ENCODE results near the gene PRSS2. TPM values are rescaled to one million over a fixed set of nuclear protein-coding genes. Genes with fewer than 3 reads are reported as not detected.

The PRSS2 gene
- not detected for total RNA-seq

DNA sequence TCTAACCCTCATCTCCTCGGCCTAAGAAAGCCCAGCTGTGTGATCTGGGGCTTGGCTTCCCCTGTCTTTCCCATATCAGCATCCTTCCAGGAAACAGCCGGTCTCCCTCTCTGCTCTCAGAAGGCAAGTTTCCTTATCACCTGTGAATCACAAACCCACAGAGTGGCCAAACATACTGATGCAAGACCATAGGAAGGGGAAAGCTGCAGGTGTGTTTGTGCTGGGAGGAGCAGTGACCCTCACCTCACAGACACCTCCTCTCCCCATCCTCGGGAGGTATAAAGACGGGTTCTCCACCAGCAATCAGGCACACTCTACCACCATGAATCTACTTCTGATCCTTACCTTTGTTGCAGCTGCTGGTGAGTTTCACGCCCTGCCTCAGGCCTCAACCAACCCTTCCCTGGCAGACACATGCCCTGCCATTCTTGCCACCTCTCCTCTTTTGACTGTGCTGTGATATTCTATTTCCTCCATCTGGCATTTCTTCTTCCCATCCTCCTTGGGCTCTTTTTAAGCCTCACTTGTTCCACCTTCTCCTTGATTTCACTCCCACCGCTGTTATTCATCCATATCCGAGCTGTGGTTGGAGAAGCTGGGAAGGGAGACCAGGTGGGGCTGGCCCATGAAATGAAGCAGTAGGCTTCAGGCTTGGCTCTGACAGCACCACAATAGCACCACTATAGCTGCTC, at the start of gene PRSS2:
TSS of gene PRSS2 (plus strand) at position 310 of the 692 bp plus-strand sequence. CDS start at position 323, 13 bp downstream.
- TF ChIP-seq, protein P1, sequence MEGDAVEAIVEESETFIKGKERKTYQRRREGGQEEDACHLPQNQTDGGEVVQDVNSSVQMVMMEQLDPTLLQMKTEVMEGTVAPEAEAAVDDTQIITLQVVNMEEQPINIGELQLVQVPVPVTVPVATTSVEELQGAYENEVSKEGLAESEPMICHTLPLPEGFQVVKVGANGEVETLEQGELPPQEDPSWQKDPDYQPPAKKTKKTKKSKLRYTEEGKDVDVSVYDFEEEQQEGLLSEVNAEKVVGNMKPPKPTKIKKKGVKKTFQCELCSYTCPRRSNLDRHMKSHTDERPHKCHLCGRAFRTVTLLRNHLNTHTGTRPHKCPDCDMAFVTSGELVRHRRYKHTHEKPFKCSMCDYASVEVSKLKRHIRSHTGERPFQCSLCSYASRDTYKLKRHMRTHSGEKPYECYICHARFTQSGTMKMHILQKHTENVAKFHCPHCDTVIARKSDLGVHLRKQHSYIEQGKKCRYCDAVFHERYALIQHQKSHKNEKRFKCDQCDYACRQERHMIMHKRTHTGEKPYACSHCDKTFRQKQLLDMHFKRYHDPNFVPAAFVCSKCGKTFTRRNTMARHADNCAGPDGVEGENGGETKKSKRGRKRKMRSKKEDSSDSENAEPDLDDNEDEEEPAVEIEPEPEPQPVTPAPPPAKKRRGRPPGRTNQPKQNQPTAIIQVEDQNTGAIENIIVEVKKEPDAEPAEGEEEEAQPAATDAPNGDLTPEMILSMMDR (IDR thresholded peaks at IDR 0.05), result no peak
- TF ChIP-seq POLR2A (IDR thresholded peaks at IDR 0.05), result no peak
- no peak for TF ChIP-seq POLR2AphosphoS5 (IDR thresholded peaks at IDR 0.05)
- no peak within 1 kb of the TSS for H3K4me3 ChIP-seq
- no peak within 1 kb of the TSS for H3K27ac ChIP-seq
- no peaks in the 10 kb centered on the region for H3K27me3 ChIP-seq (replicated peaks; ENCODE audit: insufficient read depth)
- H3K36me3 ChIP-seq, result no peaks in the 10 kb centered on the region
- no peaks in the 10 kb centered on the region for H3K4me1 ChIP-seq (replicated peaks)
- intact Hi-C loops (cut with DNase I), result no loop called here
- no peak for DNase-seq (ENCODE audit: low spot score)
- no peaks in the 10 kb centered on the region for H3K9me3 ChIP-seq
- 63% methylated on average over 7 of the region's 7 CpGs for WGBS

GRCh38 chr7:142720986-142721385, 49.8 kb upstream of the PRSS2 start:
- Histone ChIP-seq H3K27me3 (replicated peaks; ENCODE audit: insufficient read depth) (no peaks in the 10 kb centered on the region), H3K36me3 (no peaks in the 10 kb centered on the region), H3K9me3 (no peaks in the 10 kb centered on the region), H3K4me1 (replicated peaks) (no peaks in the 10 kb centered on the region), H3K27ac (no peak overlapping the region), H3K4me3 (no peak overlapping the region)
- intact Hi-C loops (cut with DNase I), result no loop called here
- DNase-seq (ENCODE audit: low spot score), result no peak
- TF ChIP-seq POLR2AphosphoS5 (IDR thresholded peaks at IDR 0.05) (no peak), POLR2A (IDR thresholded peaks at IDR 0.05) (no peak)
- TF ChIP-seq, protein P1 (IDR thresholded peaks at IDR 0.05), result no peak
- 75% methylated on average over 10 of the region's 10 CpGs for WGBS

DNA sequence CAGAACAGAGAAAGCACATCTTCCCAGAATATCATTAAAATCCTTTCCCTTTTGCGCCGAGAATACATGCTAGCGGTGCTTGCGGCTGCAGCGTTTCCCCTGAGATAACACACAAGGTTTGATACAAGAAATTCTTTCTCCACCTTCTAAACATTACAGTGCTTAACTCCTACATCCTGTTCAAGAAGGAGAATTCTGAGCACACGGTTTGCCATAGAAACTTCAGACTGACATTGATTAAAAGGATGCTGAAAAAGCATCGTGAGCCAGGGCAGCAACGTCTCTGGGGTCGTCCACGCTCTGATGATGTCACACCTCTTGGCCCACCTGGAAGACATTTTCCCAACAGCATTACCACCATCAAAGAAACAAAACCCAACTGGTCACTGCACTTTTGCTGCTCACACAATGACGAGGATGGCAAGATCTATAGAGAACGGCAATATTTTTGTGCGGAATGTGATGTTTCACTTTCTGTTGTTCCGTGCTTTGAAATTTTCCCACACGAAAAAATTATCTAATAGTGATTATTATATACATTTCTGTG, 48.4 kb upstream of the PRSS2 start:
- 84% methylated on average over 15 of the region's 15 CpGs for WGBS
- no peak overlapping the region for H3K27ac ChIP-seq
- TF ChIP-seq POLR2A (IDR thresholded peaks at IDR 0.05) (no peak), POLR2AphosphoS5 (IDR thresholded peaks at IDR 0.05) (no peak)
- TF ChIP-seq, protein P1 (IDR thresholded peaks at IDR 0.05), result no peak
- no peaks in the 10 kb centered on the region for H3K4me1 ChIP-seq (replicated peaks)
- no peak overlapping the region for H3K4me3 ChIP-seq
- no peaks in the 10 kb centered on the region for H3K9me3 ChIP-seq
- intact Hi-C loops (cut with DNase I), result no loop called here
- no peaks in the 10 kb centered on the region for H3K36me3 ChIP-seq
- no peak for DNase-seq (ENCODE audit: low spot score)
- no peaks in the 10 kb centered on the region for H3K27me3 ChIP-seq (replicated peaks; ENCODE audit: insufficient read depth)

- H3K36me3 ChIP-seq, result no peaks in the 10 kb centered on the region
- intact Hi-C loops (cut with DNase I), result no loop called here
- no peaks in the 10 kb centered on the region for H3K27me3 ChIP-seq (replicated peaks; ENCODE audit: insufficient read depth)
- no peak for DNase-seq (ENCODE audit: low spot score)
- WGBS, result 92% methylated on average over 8 of the region's 8 CpGs
- H3K4me3 ChIP-seq, result no peak overlapping the region
- H3K9me3 ChIP-seq, result no peaks in the 10 kb centered on the region
- no peak overlapping the region for H3K27ac ChIP-seq
- no peak for TF ChIP-seq POLR2A (IDR thresholded peaks at IDR 0.05)
- TF ChIP-seq, protein P1 (IDR thresholded peaks at IDR 0.05), result no peak
- TF ChIP-seq POLR2AphosphoS5 (IDR thresholded peaks at IDR 0.05), result no peak
- H3K4me1 ChIP-seq (replicated peaks), result no peaks in the 10 kb centered on the region
These were observed 37.5 kb upstream of the PRSS2 start for GRCh38 chr7:142733271-142733670.
